IMR-90 (cell line): Measurements from ENCODE around the gene GCSAM. TPM values are rescaled to one million over a fixed set of nuclear protein-coding genes. Genes with fewer than 3 reads are reported as not detected.

Experiments used
- ATAC-seq: fragments of 200-7000 bp; cut with Tn5 transposase; 2 replicates; pipeline ENCODE4 v1.9.1; 2020; ENCODE audit warnings: low read depth, mild to moderate bottlenecking, moderate library complexity
- BruUV-seq: library from RNA; stranded (reverse); fragments of 400-500 nt; replicated peaks from 2 replicates; lab custom pipeline; 2021; lab: Mats Ljungman, UMichigan
- CTCF ChIA-PET: fragments of 300-600 bp; formaldehyde crosslinking; extraction: SDS; loops from one replicate; lab custom pipeline; 2021; ENCODE audit warnings: antibody characterized with exemption; lab: Yijun Ruan, JAX
- POLR2A ChIA-PET: fragments of 300-600 bp; sonication (Branson Sonifier 250); formaldehyde crosslinking; loops from one replicate; lab custom pipeline; 2022; ENCODE audit warnings: antibody characterized with exemption; ENCODE audit not compliant: unreplicated experiment; lab: Charles Lee
- DNase-seq: peaks from one replicate; pipeline ENCODE4 v3.0.0; 2013
- H2AFZ ChIP-seq: replicated peaks from 2 replicates; pipeline ENCODE3; 2013; ENCODE audit warnings: low read length, mild to moderate bottlenecking; ENCODE audit not compliant: poor library complexity
- H2AK5ac ChIP-seq: 2 replicates; pipeline ENCODE4 v1.6.1; 2013; ENCODE audit warnings: low read depth, low read length, inconsistent platforms
- H2AK9ac ChIP-seq: replicated peaks from 2 replicates; pipeline ENCODE3; 2013; ENCODE audit warnings: mild to moderate bottlenecking, low read depth, low read length, moderate library complexity; ENCODE audit not compliant: poor library complexity
- H2BK120ac ChIP-seq: 2 replicates; pipeline ENCODE4 v1.6.1; 2013; ENCODE audit warnings: low read depth, low read length, inconsistent platforms
- H2BK15ac ChIP-seq: 3 replicates; pipeline ENCODE4 v1.6.1; 2013; ENCODE audit warnings: low read depth, low read length, inconsistent platforms
- H2BK20ac ChIP-seq: 2 replicates; pipeline ENCODE4 v1.6.1; 2013; ENCODE audit warnings: low read depth, mild to moderate bottlenecking, inconsistent platforms, low read length, moderate library complexity
- H2BK5ac ChIP-seq: 2 replicates; pipeline ENCODE4 v1.6.1; 2013; ENCODE audit warnings: mild to moderate bottlenecking, low read depth, low read length, inconsistent platforms; ENCODE audit not compliant: poor library complexity, severe bottlenecking
- H3K14ac ChIP-seq: replicated peaks from 2 replicates; pipeline ENCODE4 v1.6.1; 2013; ENCODE audit warnings: low read depth, low read length, inconsistent platforms
- H3K18ac ChIP-seq: 2 replicates; pipeline ENCODE4 v1.6.1; 2013; ENCODE audit warnings: low read depth, low read length, control low read depth
- H3K23ac ChIP-seq: 2 replicates; pipeline ENCODE4 v1.6.1; 2013; ENCODE audit warnings: low read depth, low read length, inconsistent platforms
- H3K27ac ChIP-seq: 2 replicates; pipeline ENCODE4 v1.5.1; 2013; ENCODE audit warnings: mild to moderate bottlenecking, control low read depth, low read length; ENCODE audit not compliant: insufficient read depth
- H3K27me3 ChIP-seq: 2 replicates; pipeline ENCODE4 v1.6.1; 2013; ENCODE audit warnings: low read length; ENCODE audit not compliant: control insufficient read depth, insufficient read depth
- H3K36me3 ChIP-seq: 2 replicates; pipeline ENCODE4 v1.6.1; 2013; ENCODE audit warnings: low read length, mixed read lengths; ENCODE audit not compliant: control insufficient read depth, insufficient read depth
- H3K4ac ChIP-seq: 2 replicates; pipeline ENCODE4 v1.6.1; 2013; ENCODE audit warnings: low read depth, low read length, inconsistent platforms
- H3K4me1 ChIP-seq: 2 replicates; pipeline ENCODE4 v1.6.1; 2013; ENCODE audit warnings: low read length, mixed read lengths; ENCODE audit not compliant: control insufficient read depth, insufficient read depth
- H3K4me2 ChIP-seq: 2 replicates; pipeline ENCODE4 v1.6.1; 2013; ENCODE audit warnings: low read depth, mild to moderate bottlenecking, control low read depth, low read length, moderate library complexity
- H3K4me3 ChIP-seq: 2 replicates; pipeline ENCODE4 v1.5.1; 2013; ENCODE audit warnings: low read depth, mild to moderate bottlenecking, control low read depth, low read length, moderate library complexity; ENCODE audit not compliant: insufficient read depth
- H3K56ac ChIP-seq: 2 replicates; pipeline ENCODE4 v1.6.1; 2013; ENCODE audit warnings: low read length, inconsistent platforms; ENCODE audit not compliant: insufficient read depth; ENCODE audit errors: extremely low read depth
- H3K79me1 ChIP-seq, 2 experiments: 2 replicates each; pipeline ENCODE4 v1.6.1; 2013; ENCODE audit warnings: low read length in 2 of 2, inconsistent platforms in 1 of 2, low read depth in 1 of 2
- H3K9ac ChIP-seq: 2 replicates; pipeline ENCODE4 v1.6.1; 2013; ENCODE audit warnings: low read depth, low read length, control low read depth
- H3K9me1 ChIP-seq: 2 replicates; pipeline ENCODE4 v1.6.1; 2013; ENCODE audit warnings: low read length, inconsistent platforms; ENCODE audit not compliant: insufficient read depth
- H3K9me3 ChIP-seq: 2 replicates; pipeline ENCODE4 v1.6.1; 2013; ENCODE audit warnings: low read length; ENCODE audit not compliant: control insufficient read depth, insufficient read depth
- H4K20me1 ChIP-seq: 2 replicates; pipeline ENCODE4 v1.6.1; 2013; ENCODE audit warnings: low read length, inconsistent platforms; ENCODE audit not compliant: insufficient read depth
- H4K5ac ChIP-seq: 2 replicates; pipeline ENCODE4 v1.6.1; 2013; ENCODE audit warnings: mild to moderate bottlenecking, low read depth, low read length, control low read depth
- H4K8ac ChIP-seq, 2 experiments: 2 replicates each; pipeline ENCODE4 v1.6.1; 2013; ENCODE audit warnings: low read depth in 2 of 2, low read length in 2 of 2, control low read depth in 1 of 2, inconsistent platforms in 1 of 2
- H4K91ac ChIP-seq: 2 replicates; pipeline ENCODE4 v1.6.1; 2013; ENCODE audit warnings: low read depth, low read length, inconsistent platforms; ENCODE audit not compliant: insufficient read depth
- BHLHE40 ChIP-seq: fragments of 150-350 bp; IDR thresholded peaks from 2 replicates; pipeline ENCODE4 v1.6.1; 2016; ENCODE audit warnings: mild to moderate bottlenecking, low read depth, low read length
- MAZ ChIP-seq: IDR thresholded peaks from 2 replicates; pipeline ENCODE4 v1.6.1; 2012; ENCODE audit warnings: low read depth, mild to moderate bottlenecking, low read length, improper control_type of control experiment, moderate library complexity, borderline replicate concordance
- POLR2A ChIP-seq: IDR thresholded peaks from 2 replicates; pipeline ENCODE4 v1.6.1; 2012; ENCODE audit warnings: mild to moderate bottlenecking, low read depth, low read length
- WGBS, 2 experiments: methylation state at CpG; one replicate each; pipeline versions ENCODE4 v1.1.5 to v1.1.7; 2013; ENCODE audit warnings: missing lambda C conversion rate in 2 of 2; ENCODE audit not compliant: insufficient read length in 1 of 2; ENCODE audit errors: extremely low coverage in 2 of 2; 5-methylcytosine and 5-hydroxymethylcytosine counted together
- dilution Hi-C: fragments of 300-500 bp; cut with HindIII; formaldehyde crosslinking; loops from one replicate; pipeline ENCODE4 v1.14.3; 2018; ENCODE audit warnings: low sequenced_read_pairs; ENCODE audit not compliant: unreplicated experiment
- in situ Hi-C: fragments of 300-500 bp; cut with MboI; formaldehyde crosslinking; loops from 3 replicates; pipeline ENCODE4 v1.14.3; 2019; ENCODE audit warnings: low sequenced_read_pairs, inconsistent platforms, mixed read lengths
- intact Hi-C: fragments of 100-400 bp; cut with micrococcal nuclease; formaldehyde crosslinking; loops from 2 replicates; pipeline ENCODE4 v1.10.0; 2022
- polyA plus RNA-seq, 3 experiments: library from polyadenylated mRNA; depleted of rRNA; stranded (reverse); fragments of >200 nt; gene quantifications; 2 replicates each; pipeline ENCODE4 v1.2.3, GENCODE V29; 2012; ENCODE audit warnings: low replicate concordance in 1 of 3
- total RNA-seq: library from RNA; depleted of rRNA; stranded (reverse); fragments of >200 nt; gene quantifications from 2 replicates; pipeline ENCODE4 v1.2.3, GENCODE V29; 2012
- TF ChIP-seq, protein P1 (sequence below): fragments of 150-350 bp; IDR thresholded peaks from 2 replicates; pipeline ENCODE4 v1.6.1; 2016; ENCODE audit warnings: low read depth, mild to moderate bottlenecking, low read length, moderate library complexity, borderline replicate concordance
- TF ChIP-seq, protein P2 (sequence below): conservative IDR thresholded peaks from 2 replicates; pipeline ENCODE4 v1.5.1; 2012; ENCODE audit warnings: mild to moderate bottlenecking, low read depth, low read length, improper control_type of control experiment

GCSAM gene
- total and polyA plus RNA-seq, 2 of the 4 experiments (the other 2 are of a cell fraction) = not detected

DNA sequence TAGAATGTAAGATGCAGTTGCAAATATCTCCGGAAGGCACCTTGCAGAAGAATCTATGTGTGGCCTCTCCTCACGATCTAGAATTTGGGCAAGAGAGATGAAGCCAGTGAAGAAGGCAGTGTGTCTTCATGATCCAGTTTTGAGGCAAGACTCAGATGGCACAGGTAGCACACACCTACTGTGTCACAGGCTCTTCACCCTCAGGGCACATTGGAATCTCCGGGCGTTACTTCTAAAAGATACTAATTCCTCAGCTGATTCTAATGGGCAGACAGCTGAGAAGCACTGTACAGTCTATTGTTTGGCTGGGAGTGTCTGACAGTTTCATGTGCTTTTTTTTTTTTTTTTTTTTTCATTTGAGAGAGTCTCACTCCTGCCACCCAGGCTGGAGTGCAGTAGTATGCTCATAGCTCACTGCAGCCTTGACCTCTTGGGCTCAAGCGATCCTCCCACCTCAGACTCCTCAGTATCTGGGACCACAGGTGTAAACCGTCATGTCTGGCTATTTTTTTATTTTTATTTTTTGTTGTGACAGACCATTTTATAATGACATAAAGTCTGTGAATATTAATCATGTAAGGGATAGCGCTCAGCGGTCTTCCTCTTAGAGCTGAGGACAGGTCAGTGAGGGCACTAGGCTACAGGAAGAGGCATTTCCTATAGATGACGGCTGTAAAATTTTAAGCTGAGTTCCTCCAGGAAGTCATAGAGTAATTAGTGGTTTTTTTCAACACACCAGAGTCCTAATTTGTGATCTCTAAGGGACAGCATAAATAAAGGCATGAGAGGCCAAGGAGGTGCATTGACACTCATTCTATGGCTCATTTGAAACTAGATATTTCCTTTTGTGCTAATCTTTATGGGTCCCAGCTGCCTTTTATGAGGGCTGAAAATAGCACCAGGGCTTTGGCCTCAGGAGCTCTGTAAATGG lies 42.8 kb downstream of the GCSAM start:
- H3K4me3 ChIP-seq = no peak overlapping the region
- ChIA-PET POLR2A (no interaction called here), CTCF (no interaction called here)
- no peaks in the 10 kb centered on the region for H3K36me3 ChIP-seq
- no peak overlapping the region for H3K4ac ChIP-seq
- peaks cover 12% of the 10 kb centered on the region for H3K4me1 ChIP-seq
- H2BK15ac ChIP-seq = no peak overlapping the region
- ATAC-seq (no peak), DNase-seq (no peak)
- H3K14ac ChIP-seq = no peak overlapping the region
- H3K4me2 ChIP-seq = no peak overlapping the region
- H3K27ac ChIP-seq = no peak overlapping the region
- H2BK5ac ChIP-seq = no peak overlapping the region
- H2AFZ ChIP-seq = no peak overlapping the region
- no peaks in the 10 kb centered on the region for H3K9me3 ChIP-seq
- no peak overlapping the region for H2AK9ac ChIP-seq
- in situ Hi-C loops = no loop called here
- dilution Hi-C loops = no loop called here
- no peak overlapping the region for H3K9ac ChIP-seq
- no peaks in the 10 kb centered on the region for H3K27me3 ChIP-seq
- intact Hi-C loops = no loop called here
- no peak overlapping the region for H4K91ac ChIP-seq
- no peak overlapping the region for H2BK120ac ChIP-seq
- H3K56ac ChIP-seq = no peak overlapping the region
- peaks cover 13% of the 10 kb centered on the region; the same call in 1 of the 2 replicates for H3K9me1 ChIP-seq
- H4K20me1 ChIP-seq = no peaks in the 10 kb centered on the region
- WGBS, 2 experiments = 60% methylated on average over 1 of the region's 9 CpGs; no CpG with 5 or more reads in 1 of the 2 experiments
- peaks cover 16 to 58% of the 10 kb centered on the region in 2 experiments; a peak in 3 of 4 replicates for H3K79me1 ChIP-seq
- H4K5ac ChIP-seq = no peak overlapping the region; the same call in 1 of the 2 replicates
- no TSS peak for BruUV-seq
- TF ChIP-seq POLR2A (no peak), BHLHE40 (no peak), MAZ (no peak)
- TF ChIP-seq, protein P1, sequence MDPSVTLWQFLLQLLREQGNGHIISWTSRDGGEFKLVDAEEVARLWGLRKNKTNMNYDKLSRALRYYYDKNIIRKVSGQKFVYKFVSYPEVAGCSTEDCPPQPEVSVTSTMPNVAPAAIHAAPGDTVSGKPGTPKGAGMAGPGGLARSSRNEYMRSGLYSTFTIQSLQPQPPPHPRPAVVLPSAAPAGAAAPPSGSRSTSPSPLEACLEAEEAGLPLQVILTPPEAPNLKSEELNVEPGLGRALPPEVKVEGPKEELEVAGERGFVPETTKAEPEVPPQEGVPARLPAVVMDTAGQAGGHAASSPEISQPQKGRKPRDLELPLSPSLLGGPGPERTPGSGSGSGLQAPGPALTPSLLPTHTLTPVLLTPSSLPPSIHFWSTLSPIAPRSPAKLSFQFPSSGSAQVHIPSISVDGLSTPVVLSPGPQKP = no peak
- TF ChIP-seq, protein P2, sequence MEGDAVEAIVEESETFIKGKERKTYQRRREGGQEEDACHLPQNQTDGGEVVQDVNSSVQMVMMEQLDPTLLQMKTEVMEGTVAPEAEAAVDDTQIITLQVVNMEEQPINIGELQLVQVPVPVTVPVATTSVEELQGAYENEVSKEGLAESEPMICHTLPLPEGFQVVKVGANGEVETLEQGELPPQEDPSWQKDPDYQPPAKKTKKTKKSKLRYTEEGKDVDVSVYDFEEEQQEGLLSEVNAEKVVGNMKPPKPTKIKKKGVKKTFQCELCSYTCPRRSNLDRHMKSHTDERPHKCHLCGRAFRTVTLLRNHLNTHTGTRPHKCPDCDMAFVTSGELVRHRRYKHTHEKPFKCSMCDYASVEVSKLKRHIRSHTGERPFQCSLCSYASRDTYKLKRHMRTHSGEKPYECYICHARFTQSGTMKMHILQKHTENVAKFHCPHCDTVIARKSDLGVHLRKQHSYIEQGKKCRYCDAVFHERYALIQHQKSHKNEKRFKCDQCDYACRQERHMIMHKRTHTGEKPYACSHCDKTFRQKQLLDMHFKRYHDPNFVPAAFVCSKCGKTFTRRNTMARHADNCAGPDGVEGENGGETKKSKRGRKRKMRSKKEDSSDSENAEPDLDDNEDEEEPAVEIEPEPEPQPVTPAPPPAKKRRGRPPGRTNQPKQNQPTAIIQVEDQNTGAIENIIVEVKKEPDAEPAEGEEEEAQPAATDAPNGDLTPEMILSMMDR = no peak
- no peak overlapping the region; the same call in 1 of the 2 replicates for H2BK20ac ChIP-seq
- no peak overlapping the region for H2AK5ac ChIP-seq
- H4K8ac ChIP-seq = no peak overlapping the region
- no peak overlapping the region for H3K18ac ChIP-seq
- 0 out of 2 replicates have a peak overlapping the region, but pooled peaks have one; percentile 12 for H3K23ac ChIP-seq
